Adrenal gland (tissue), 12 donors: ENCODE measurements around the gene MUC12. TPM values are rescaled to one million over a fixed set of nuclear protein-coding genes. Genes with fewer than 3 reads are reported as not detected.
"Not testable (repeated sequence)": the region's sequence is repeated elsewhere in the genome, so short reads cannot be mapped to it uniquely, and the experiment has no call there.

ENCODE experiments used
- DNase-seq, 7 donors: peaks; one replicate each; pipeline ENCODE4 v3.0.0-alpha.2; 2019 to 2020
- H3K27ac ChIP-seq, 5 donors: fragments of 200-600 bp; sonication (generic) in 4 of 5; 1 replicate in 3 of 5; 2 replicates in 2 of 5; pipeline versions ENCODE4 v1.5.1 to v1.8.0; 2016 to 2020; ENCODE audit warnings: mild to moderate bottlenecking in 1 of 5
- H3K27me3 ChIP-seq: fragments of 200-600 bp; 2 replicates; pipeline ENCODE4 v1.8.0; 2021
- H3K36me3 ChIP-seq, 2 donors: fragments of 200-600 bp; replicated peaks in 1 of 2; 1 replicate in 1 of 2; 2 replicates in 1 of 2; pipeline versions ENCODE4 v1.5.1 to v1.8.0; 2018 to 2022
- H3K4me1 ChIP-seq, 2 donors: fragments of 200-600 bp; replicated peaks in 1 of 2; 1 replicate in 1 of 2; 2 replicates in 1 of 2; pipeline versions ENCODE4 v1.5.1 to v1.8.0; 2018 to 2021
- H3K4me3 ChIP-seq, 4 donors: fragments of 200-600 bp; sonication (generic) in 3 of 4; one replicate each; pipeline ENCODE4 v1.5.1; 2016 to 2018
- H3K9me3 ChIP-seq, 3 donors: fragments of 200-600 bp; sonication (generic) in 1 of 3; replicated peaks in 1 of 3; 1 replicate in 2 of 3; 2 replicates in 1 of 3; pipeline versions ENCODE4 v1.5.1 to v1.8.0; 2016 to 2021
- CTCF ChIP-seq, 6 experiments: fragments of 450-650 bp in 4 of 6; fragments of 200-600 bp in 2 of 6; sonication (generic) in 1 of 6; IDR thresholded peaks; 1 replicate in 5 of 6; 2 replicates in 1 of 6; pipeline versions ENCODE4 v1.5.1 to v1.8.0; 2016 to 2021; ENCODE audit warnings: antibody characterized with exemption in 6 of 6, mild to moderate bottlenecking in 2 of 6, moderate library complexity in 1 of 6
- POLR2A ChIP-seq, 2 donors: fragments of 450-650 bp; IDR thresholded peaks; one replicate each; pipeline ENCODE4 v1.6.1; 2017; ENCODE audit warnings: antibody characterized with exemption in 2 of 2, mild to moderate bottlenecking in 2 of 2, moderate library complexity in 1 of 2
- WGBS, 4 donors: extraction: QIAGEN DNeasy Blood & Tissue Kit in 2 of 4; methylation state at CpG; one replicate each; pipeline versions ENCODE4 v1.1.5 to v1.1.7; 2013 to 2017; 5-methylcytosine and 5-hydroxymethylcytosine counted together
- intact Hi-C, 2 donors: fragments of 100-400 bp; cut with DNase I; formaldehyde crosslinking; loops; one replicate each; pipeline versions ENCODE4 v1.14.1 to v1.15.0; 2022 to 2023
- polyA plus RNA-seq, 3 donors: library from polyadenylated mRNA; stranded (reverse); fragments of 200-250 nt in 2 of 3; fragments of 350-450 nt in 1 of 3; fragmentation: Illumina TruSeq in 1 of 3; extraction: RNeasy Lipid Tissue Mini Kit (QIAGEN cat#74804) in 1 of 3; gene quantifications; one replicate each; pipeline ENCODE4 v1.2.3, GENCODE V29; 2013 to 2014
- total RNA-seq, 9 donors: library from RNA; depleted of rRNA in 4 of 9; stranded (reverse); fragments of >200 nt in 4 of 9; fragments of 120-200 nt in 1 of 9; fragmentation: NEBNext Ultra II Directional in 1 of 9; extraction: Animal tissue kit (Norgen Biotek cat#: 25700) in 1 of 9; gene quantifications; one replicate each; pipeline versions ENCODE4 v1.1.0 to v1.2.4, GENCODE V29; 2013 to 2023
- donor health status: healthy with polysubstance abuse.
- donor health status: Bipolar disorder and iron deficiency.
- donor health status: DM: yes; HTN: yes; CAD: no.
- donor health status: DM: no; HTN: no; CAD: no.
- donor health status: DM: no; HTN: no; CAD: no.
- donor health status: DM: yes; HTN: yes; CAD: no.

Gene MUC12
- total and polyA plus RNA-seq, 12 donors: 0.07 to 3.3 (median 0.66) TPM; not detected in 4

- Histone ChIP-seq H3K9me3 (no peaks in the 10 kb centered on the region), H3K4me3 (no peak overlapping the region), H3K27me3 (peaks cover 14% of the 10 kb centered on the region), H3K27ac (no peak overlapping the region), H3K36me3 (no peaks in the 10 kb centered on the region), H3K4me1 (no peaks in the 10 kb centered on the region)
- intact Hi-C loops: loop anchor here (5.0 kb wide), 1 partner anchor 164 kb away; the partner anchor contains the start of gene ACHE (in 2 of the 2)
- DNase-seq: no peak
- no peak for TF ChIP-seq POLR2A (IDR thresholded peaks at IDR 0.05)
- 65 to 73% (median 70%) methylated on average over 5 of the region's 5 CpGs for WGBS, 4 donors
Measured at GRCh38 chr7:101060992-101061391, 91.6 kb downstream of the MUC12 start.

GRCh38 chr7:101064176-101064550, 94.8 kb downstream of the MUC12 start:
- H3K36me3 ChIP-seq, H3K27ac ChIP-seq, H3K4me3 ChIP-seq, H3K4me1 ChIP-seq, H3K9me3 ChIP-seq, DNase-seq: not testable (repeated sequence)
- WGBS, 4 donors: 63 to 73% (median 69%) methylated on average over 9 of the region's 9 CpGs
- peaks cover 19% of the 10 kb centered on the region for H3K27me3 ChIP-seq
- intact Hi-C loops: loop anchor here (5.0 kb wide), 1 partner anchor 167 kb away; the partner anchor contains the start of gene ACHE (in 2 of the 2)

DNA sequence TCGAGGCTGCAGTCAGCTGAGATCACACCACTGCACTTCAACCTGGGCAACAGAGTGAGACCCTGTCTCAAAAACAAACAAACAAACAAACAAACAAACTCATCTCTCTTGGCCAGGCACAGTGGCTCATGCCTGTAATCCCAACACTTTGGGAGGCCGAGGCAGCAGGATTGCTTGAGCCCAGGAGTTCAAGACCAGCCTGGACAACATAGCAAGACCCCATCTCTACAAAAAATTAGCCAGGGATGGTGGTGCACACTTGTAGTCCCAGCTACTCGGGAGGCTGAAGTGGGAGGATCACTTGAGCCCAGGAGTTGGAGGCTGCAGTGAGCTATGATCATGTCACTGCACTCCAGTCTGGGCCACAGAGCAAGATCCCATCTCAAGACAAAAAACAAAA, 95.8 kb downstream of the MUC12 start:
- H3K36me3 ChIP-seq, H3K4me3 ChIP-seq, intact Hi-C loops, H3K9me3 ChIP-seq, H3K27ac ChIP-seq, DNase-seq, H3K4me1 ChIP-seq: not testable (repeated sequence)
- H3K27me3 ChIP-seq: peaks cover 19% of the 10 kb centered on the region
- WGBS, 4 donors: 74 to 81% (median 75%) methylated on average over 3 of the region's 3 CpGs

GRCh38 chr7:101066141-101066832, 96.9 kb downstream of the MUC12 start:
- Histone ChIP-seq H3K4me1 (no peaks in the 10 kb centered on the region), H3K4me3 (no peak overlapping the region), H3K36me3 (no peaks in the 10 kb centered on the region), H3K27ac (no peak overlapping the region), H3K9me3 (no peaks in the 10 kb centered on the region), H3K27me3 (peaks cover 11% of the 10 kb centered on the region)
- no peak for DNase-seq
- intact Hi-C loops: no loop called here
- 31 to 42% (median 37%) methylated on average over 15 of the region's 15 CpGs for WGBS, 4 donors
- TF ChIP-seq POLR2A (IDR thresholded peaks at IDR 0.05) (no peak), CTCF (IDR thresholded peaks at IDR 0.05) (no peak)

DNA sequence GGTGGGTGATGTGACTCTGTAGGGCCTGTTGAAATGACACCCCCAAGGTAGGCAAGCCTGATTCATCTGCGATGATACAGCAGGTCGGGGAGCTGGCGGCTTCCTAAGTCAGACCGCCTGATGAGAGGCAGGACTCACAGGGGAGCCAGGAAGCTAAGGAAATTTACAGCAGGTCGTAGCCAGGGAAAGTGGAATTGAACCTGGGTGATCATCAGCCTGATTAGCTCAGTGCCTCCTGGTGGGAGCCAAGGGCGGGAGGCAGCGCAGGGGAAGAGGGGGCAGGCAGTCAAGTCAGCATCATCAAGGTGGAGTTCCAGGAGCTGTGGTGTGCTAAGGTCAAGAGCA, 97.4 kb downstream of the MUC12 start:
- Histone ChIP-seq H3K36me3 (no peaks in the 10 kb centered on the region), H3K4me3 (no peak overlapping the region), H3K4me1 (no peaks in the 10 kb centered on the region), H3K27me3 (peaks cover 10% of the 10 kb centered on the region), H3K27ac (no peak overlapping the region), H3K9me3 (no peaks in the 10 kb centered on the region)
- WGBS, 4 donors: 64 to 75% (median 70%) methylated on average over 7 of the region's 7 CpGs
- DNase-seq: no peak
- TF ChIP-seq POLR2A (IDR thresholded peaks at IDR 0.05) (no peak), CTCF (IDR thresholded peaks at IDR 0.05) (no peak)
- intact Hi-C loops: no loop called here

DNA sequence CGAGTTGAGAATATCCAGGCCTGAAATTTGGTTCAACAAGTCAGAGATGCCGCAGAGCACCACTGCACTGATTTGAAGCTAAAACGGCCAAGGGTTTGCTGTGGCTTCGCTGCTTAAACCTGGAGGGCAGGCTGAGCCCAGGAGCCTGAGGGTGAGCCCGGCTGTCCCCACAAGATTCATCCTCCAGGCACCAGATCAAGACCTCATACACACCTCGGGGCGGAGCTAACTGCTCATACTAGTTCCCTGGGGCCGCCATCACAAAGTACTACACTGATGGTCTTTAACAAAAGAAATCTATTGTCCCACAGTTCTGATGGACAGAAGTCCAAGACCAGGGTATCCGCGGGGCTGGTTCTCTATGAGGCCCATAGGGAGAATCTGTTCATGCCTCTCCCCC, 99.0 kb downstream of the MUC12 start:
- Histone ChIP-seq H3K4me1 (no peaks in the 10 kb centered on the region), H3K27me3 (peaks cover 10% of the 10 kb centered on the region), H3K4me3 (no peak overlapping the region), H3K27ac (no peak overlapping the region), H3K36me3 (no peaks in the 10 kb centered on the region), H3K9me3 (no peaks in the 10 kb centered on the region)
- DNase-seq: no peak
- 82 to 87% (median 84%) methylated on average over 6 to 10 of the region's 10 CpGs for WGBS, 4 donors
- intact Hi-C loops: no loop called here
- TF ChIP-seq CTCF (IDR thresholded peaks at IDR 0.05): no peak
- no peak for TF ChIP-seq POLR2A (IDR thresholded peaks at IDR 0.05)
